Fibroblast of lung (primary cell): ENCODE data around the gene GTPBP6.

Source experiments
- CTCF ChIP-seq, 2 donors: IDR thresholded peaks in 1 of 2; conservative IDR thresholded peaks in 1 of 2; 1 replicate in 1 of 2; 2 replicates in 1 of 2; pipeline ENCODE4 v1.5.1; 2011 to 2012; ENCODE audit warnings: low read length in 2 of 2, control low read depth in 1 of 2, inconsistent platforms in 1 of 2, low read depth in 1 of 2, mild to moderate bottlenecking in 1 of 2
- EZH2 ChIP-seq: IDR thresholded peaks from 2 replicates; pipeline ENCODE4 v1.5.1; 2012; ENCODE audit warnings: low read length, control low read depth, mild to moderate bottlenecking; ENCODE audit errors: missing control alignments

- no peak for TF ChIP-seq EZH2
- TF ChIP-seq CTCF (conservative IDR thresholded peaks at IDR 0.05 in 1 of 2, IDR thresholded peaks at IDR 0.05 in 1 of 2; ENCODE audit: low read depth in 1 of 2, low read length in 2 of 2) = no peak
Measured at GRCh38 chrX:352582-353314, 34.2 kb upstream of the GTPBP6 start.
